GM21381 (cell line): ENCODE data around the gene RFX1.
"Not testable (repeated sequence)": the region's sequence is repeated elsewhere in the genome, so short reads cannot be mapped to it uniquely, and the experiment has no call there.

Source experiments
- ATAC-seq: cut with Tn5 transposase; IDR thresholded peaks from one replicate; pipeline ENCODE4 v1.9.1; 2021; ENCODE audit warnings: mild to moderate bottlenecking, moderate library complexity; ENCODE audit not compliant: unreplicated experiment

RFX1 gene

DNA sequence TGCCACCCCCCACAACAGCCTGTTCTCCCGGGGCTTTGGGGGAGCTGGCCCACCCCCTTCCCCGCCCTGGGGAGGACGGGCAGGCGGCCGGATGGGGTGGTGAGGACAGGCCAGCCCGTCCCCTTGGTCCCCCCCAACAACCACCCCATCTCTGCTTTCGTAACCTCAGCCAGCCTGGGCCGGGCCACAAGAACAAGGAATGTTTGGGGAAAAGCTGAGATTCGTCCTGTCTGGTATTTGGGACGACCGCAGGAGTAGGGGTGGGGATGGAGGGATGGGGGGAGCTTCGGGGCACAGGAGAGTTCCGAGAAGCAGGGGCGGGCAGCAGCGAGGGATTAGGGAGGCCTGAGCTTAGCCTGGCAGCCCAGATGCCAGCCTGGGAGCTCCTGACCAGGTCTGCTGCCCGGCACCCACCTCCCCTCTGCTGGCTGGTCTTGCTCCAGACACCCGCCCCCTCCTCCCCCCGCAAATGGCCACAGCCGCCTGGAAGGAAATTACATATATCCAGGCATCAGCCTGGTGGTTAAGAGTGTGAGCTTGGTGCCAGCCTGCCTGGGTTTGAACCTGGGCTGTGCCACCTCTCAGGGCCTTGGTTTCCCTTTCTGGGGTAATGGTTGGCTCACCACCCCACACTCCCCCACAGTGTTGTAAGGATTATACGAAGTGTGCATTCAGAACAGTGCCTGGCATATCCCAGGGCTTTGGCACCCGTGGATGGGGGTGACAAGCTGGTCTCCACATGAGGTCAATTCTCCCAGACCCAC, 67.6 kb downstream of the RFX1 start, which contains the start of gene PODNL1:
Gene PODNL1 (minus strand): TSS at position 117 of the 764 bp plus-strand sequence. CDS start 236 bp downstream, outside the sequence.
- ATAC-seq = no peak

DNA sequence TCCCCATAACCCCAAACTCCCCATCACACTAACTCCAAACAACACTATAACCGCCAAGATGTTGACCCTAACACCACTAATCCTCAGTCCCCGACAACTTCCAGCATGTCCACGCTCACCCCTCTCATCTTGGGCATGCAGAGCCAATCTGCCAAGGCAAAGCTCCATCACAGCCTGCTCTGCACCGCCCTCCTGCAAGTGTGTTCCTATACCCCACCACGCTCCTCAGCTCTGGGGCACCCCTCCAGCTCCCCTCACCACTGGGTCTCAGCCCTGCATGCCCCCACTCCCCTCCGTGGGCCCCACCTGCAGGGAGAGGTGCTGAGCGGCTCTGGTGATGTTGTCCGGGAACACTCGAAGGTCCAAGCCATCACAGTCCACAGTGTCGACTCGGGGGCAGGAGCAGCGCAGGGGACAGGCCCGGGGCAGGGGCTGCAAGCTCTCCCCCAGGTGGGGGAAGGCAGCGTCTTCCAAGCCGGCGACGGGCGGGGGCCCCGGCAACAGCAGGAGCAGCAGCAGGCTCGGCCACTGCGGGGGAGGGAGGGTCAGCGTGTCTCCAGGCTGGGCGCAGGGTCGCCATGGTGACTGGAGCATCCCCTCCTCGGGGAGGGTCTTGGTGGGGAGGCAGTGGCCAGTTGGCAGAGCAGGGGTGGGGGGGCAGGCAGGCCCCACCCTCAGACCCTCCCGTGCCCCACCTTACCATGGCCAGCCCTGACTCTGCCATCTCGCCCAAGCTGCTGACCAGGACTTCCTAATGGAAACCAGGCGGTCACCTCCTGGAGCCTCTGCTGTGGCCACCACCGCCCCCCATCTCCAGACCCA, 68.4 kb downstream of the RFX1 start:
- ATAC-seq = no peak

DNA sequence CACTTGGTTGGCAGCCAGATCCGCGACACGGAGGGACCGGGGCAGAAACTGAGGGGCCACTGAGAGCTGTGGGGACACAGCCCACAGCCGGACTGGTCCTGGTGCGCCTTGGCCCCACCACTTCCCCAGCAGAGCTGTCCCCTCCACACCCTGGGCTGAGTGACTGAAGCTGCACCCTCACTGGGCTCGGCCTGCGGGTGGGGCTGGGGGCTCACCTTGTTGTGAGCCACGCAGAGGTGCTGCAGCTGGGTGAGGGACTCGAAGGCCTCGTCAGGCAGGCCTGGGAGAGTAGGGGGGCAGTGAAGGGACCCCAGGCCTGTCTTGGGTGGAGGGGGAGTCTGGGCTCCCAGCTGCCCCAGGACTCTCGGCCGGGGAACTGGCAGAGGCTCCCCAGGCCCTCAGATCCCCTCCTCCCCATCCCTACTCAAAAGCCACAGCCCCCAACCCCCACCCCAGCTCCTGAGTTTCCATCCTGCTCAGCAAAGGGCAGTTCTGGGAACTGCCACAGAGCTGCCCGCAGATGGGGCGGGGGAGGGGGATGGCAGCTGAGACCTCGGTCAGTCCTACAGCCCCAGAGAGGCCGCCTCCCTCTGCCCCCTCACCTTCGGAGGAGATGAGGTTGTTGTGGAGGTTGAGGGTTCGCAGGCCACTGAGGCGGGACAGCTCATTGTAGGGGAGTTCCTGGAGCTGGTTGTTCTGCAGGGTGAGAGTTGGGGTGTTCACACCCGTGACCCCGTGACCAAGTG, 70.2 kb downstream of the RFX1 start:
- ATAC-seq = no peak

DNA sequence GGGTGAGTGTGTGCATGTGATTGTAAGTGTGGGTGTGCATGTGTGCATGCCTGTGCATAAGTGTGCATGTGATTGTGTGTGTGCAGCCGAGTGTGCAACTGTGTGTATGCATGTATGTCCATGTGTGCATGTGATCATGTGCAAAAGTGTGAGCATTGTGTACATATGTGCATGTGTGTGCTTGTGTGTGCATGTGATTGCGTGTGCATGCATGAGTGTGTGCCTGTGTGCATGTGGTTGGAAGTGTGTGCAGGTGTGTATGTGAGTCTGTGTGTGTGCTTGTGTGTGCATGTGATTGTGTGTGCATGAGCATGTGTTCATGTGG, 71.4 kb downstream of the RFX1 start:
- ATAC-seq = no peak

DNA sequence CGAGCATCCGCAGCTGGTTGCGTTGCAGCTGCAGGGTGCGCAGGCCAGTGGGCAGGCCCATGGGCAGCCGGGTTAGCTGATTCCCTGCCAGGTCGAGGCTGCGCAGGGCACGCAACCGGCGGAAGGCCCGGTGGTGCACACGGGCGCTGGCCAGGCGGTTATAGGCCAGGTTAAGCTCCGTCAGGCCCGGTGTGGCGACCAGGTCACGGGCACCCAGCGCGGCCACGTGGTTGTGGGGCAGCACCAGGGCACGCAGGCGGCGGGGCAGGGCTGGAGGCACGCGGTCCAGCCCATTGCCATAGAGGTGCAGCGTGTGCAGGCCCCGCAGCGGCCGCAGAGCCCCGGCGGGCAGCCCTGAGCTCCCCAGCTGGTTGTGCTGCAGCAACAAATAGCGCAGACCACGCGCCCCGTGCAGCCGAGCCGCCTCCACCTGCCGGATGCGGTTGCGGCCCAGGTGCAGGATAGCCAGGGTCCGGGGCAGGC, 73.2 kb downstream of the RFX1 start:
- no peak for ATAC-seq

DNA sequence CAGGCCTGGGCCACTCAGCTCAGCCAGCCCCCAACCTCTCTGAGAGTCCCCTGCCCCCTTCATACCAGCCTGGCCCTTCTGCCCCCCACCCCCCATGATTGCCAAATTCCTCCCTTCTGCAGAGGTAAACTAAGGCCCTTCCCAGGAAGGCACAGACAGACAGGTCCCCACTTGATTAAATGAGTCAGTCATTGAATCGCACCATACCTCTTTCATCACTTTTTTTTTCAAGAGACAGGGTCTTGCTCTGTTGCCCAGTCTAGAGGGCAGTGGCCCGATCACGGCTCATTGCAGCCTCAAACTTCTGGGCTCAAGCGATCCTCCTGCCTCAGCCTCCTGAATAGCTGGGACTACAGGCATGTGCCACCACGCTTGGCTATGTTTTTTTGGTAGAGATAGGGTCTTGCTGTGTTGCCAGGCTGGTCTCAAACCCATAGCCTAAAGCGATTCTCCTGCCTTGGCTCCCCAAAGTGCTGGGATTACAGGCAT, 73.9 kb downstream of the RFX1 start:
- ATAC-seq = no peak

DNA sequence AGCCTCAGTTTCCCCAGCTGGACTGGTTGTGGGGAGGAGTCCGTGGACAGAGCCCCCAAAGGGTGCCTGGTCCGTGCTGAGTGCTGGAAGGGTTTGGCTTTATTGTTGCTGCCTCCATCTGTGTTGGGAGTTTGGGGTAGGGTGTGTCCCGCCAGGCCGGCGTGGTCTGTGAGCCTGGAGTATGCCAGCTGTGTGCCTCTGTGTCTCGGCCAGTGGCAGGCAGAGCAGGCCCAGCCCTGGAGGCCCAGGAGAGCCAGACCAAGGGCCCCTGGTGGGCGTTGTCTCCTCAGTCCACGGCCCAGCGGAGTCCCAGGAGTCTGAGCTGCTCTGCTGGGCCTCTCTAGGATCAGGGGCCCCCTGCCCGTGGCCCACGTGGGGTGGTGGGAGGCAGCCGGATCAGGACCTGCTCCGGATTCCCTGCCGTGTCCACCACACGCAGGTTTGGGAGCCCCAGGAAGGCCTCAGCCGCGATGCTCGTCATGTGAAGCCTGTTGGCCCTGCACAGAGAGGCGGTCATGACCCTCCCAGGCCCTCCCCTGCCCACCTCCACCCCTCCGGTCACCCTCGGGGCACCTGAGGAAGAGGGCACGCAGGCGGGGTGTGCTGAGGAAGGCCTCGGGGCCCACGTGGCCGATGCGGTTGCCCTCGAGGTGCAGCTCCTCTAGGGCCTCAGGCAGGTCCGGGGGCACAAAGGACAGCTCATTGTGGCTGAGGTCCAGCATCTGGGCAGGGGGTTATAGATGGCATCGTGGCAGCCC, 74.5 kb downstream of the RFX1 start:
- no peak for ATAC-seq

DNA sequence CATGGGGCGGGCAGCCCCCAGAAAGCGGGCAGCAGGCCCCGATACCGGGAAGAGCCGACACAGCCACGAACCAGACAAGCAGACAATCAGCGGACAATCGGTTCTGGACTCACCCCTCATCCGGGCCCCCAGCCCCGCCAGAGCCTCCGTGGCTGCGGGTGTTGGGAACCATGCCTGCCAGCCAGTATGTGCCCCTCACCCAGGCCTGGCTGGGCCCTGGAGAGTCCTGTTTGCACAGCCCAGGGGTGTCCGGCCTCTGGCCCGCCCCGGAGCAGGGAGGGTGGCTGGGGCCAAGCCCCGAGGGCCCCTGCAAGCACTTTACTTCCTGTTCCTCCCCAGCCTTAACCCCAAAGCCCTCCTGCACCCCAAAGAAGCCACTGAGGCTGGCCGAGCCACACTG, 75.7 kb downstream of the RFX1 start:
- ATAC-seq = no peak

DNA sequence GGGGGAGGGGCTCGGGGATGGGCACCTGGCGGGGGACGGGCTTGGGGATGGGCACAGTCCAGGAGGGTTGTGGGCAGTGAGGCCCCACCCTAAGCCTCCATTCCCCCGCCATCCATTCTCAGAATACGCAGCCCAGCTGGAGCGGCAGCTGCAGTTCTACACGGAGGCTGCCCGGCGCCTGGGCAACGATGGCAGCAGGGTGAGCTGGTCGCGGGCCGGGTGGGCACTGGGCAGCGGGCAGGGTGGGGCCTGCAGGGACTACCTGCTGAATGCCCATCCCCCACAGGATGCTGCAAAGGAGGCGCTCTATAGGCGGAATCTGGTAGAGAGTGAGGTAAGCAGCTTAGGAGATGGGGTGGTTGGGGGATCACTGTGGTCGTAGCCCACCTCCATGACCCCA, 76.2 kb downstream of the RFX1 start:
- ATAC-seq = no peak

DNA sequence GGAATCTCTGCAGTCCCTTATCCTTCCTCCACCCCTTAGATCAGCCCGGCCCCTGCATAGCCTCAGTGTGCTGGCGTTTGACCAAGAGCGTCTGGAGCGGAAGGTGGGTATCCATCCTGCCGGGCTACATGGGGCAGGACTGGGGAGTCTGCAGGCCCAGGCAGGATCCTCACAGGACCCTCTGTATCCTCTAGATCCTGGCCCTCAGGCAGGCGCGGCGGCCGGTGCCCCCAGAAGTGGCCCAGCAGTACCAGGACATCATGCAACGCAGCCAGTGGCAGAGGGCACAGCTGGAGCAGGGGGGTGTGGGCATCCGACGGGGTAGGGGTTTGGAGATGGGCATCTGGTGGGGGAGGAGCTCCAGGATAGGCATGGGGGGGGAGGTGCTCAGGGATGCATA, 76.8 kb downstream of the RFX1 start:
- ATAC-seq = no peak

DNA sequence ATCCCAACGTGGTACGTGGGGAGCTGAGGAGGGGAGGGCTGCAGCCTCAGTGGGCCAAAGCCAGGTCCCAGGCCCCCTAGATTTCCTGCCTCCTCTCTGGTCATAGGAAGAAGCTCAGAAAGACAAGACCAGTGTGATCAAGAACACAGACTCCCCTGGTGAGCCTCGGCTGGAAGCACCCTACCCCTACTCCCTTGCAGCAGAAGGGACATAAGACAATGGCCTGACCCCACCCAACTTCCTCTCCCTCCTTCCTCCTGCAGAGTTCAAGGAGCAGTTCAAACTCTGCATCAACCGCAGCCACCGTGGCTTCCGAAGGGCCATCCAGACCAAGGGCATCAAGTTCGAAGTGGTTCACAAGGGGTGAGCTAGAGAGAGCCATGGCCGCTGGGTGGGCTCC, 79.4 kb downstream of the RFX1 start:
- no peak for ATAC-seq

DNA sequence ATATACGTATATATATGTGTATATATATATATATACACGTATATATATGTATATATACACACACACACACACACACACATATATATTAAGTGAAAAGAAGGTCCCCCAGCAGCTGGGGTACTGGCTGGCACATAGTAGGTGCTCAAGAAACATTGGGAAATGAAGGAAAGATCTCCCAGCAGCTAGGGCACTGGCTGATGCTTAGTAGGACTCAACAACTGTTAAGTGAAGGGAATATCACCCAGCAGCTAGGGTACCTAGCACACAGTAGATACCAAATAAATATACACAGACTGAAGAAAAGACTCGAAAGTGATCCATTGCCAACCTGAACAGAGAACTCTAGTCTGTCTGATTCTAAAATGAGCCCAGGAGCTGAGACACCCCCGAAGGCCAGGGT, 80.1 kb downstream of the RFX1 start:
- no peak for ATAC-seq

DNA sequence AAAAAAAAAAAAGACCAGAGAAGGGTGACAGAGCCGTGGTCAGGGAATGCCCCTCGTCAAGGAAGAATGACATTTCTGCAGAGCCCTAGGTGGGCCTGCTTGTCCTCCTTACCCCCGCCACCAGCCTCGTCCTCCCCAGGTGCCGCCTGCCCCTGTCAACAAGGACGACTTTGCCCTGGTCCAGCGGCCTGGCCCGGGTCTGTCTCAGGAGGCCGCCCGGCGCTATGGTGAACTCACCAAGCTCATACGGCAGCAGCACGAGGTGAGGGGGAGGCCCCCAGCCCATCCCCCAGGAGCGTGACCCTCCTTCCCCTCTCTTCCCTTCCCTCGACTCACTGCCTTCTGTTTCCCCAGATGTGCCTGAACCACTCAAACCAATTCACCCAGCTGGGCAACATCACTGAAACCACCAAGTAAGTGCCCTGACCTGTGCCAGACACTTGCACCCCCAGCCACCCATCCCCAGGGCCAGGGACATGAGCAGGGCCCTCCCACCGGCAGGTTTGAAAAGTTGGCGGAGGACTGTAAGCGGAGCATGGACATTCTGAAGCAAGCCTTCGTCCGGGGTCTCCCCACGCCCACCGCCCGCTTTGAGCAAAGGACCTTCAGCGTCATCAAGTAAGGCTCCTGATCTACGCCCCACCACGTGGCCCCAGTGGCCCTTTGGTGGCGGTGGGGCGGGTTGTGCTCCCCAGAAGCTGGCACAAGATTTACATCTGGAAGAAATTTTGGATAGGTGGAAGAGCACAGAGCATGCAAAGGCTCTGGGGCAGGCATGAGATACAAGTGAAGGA, 82.7 kb downstream of the RFX1 start:
- ATAC-seq = no peak

DNA sequence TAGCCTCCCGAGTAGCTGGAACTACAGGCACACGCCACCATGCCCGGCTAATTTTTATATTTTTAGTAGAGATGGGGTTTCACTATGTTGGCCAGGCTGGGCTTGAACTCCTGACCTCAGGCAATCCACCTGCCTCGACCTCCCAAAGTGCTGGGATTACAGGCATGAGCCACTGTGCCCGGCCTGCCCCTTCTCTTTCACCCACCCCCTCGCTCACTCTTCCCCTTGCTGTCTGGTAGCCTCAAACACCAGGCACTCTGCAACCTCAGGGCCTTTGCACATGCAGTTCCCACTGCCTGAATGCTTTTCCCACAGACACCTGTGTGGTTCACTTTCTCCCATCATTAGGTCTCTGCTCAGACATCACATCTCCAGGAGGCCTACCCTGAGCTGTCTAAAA, 84.0 kb downstream of the RFX1 start:
- not testable (repeated sequence) for ATAC-seq

DNA sequence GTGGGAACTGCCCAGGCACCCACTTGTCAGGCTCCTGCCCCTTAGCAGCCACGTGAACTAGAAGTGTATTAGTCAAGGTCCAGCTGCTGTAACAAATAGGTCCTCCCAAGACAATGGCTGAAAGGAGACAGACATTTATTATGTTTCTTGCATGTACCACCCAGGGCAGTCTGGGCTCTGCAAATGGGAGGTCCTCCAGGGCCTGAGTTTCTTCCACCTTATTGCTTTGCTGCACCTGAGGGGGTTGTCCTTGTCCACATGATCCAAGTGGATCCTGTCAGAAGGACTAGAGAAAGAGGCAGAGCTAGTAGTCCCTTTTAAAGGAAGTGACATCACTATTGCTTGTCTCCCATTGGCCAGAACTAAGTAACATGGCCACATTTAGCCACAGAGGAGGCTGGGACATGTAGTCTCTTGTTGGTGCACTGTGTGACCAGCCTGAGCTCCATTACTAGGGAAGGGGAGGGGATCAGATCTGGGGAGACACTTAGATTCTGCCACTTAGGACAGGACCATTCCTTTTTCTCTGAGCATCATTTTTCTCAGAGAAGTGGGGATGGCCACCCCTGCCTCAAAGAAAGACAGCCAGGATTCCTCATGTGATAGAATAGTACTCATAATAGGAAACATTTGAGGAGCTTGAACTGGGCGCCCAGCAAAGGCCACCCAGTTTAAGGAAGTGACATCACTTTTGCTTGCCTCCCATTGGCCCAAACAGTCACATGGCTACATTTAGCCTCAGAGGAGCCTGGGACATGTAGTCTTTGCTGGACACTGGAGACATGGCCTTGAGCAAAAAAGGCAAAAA, 85.0 kb downstream of the RFX1 start:
- no peak for ATAC-seq

DNA sequence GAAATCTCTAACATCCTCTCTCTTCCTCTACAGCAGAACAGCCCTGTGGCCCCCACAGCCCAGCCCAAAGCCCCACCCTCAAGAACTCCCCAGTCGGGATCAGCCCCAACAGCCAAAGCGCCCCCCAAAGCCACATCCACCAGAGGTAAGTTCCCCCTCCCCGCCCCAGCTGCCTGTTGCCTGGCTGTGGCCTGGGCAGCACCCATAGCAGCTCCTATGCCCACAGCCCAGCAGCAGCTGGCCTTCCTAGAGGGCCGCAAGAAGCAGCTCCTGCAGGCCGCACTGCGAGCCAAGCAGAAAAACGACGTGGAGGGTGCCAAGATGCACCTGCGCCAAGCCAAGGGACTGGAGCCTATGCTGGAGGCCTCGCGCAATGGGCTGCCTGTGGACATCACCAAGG, 85.6 kb downstream of the RFX1 start:
- ATAC-seq = no peak

DNA sequence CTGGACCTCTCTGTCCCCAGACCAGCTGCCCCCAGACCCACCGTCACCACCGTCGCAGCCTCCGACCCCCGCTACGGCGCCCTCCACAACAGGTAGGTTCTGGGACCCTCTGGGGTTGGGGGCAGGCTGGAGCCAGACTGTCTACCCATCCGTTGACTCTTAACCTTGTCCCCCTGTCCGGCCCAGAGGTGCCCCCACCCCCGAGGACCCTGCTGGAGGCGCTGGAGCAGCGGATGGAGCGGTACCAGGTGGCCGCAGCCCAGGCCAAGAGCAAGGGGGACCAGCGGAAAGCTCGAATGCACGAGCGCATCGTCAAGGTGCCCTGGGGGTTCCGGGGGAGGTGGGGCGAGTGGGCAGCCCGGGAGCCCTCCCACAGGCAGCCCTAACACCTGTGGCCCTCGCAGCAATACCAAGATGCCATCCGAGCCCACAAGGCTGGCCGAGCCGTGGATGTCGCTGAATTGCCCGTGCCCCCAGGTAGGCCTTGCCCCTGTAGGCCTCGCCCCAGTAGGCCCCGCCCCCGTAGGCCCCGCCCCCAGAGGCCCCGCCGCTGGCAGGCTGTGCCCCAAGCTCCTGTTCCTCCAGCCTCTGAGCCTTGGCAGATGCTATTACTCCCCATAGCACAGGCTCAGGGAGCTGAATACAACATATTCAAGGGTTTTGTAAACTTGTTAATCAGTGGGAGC, 87.3 kb downstream of the RFX1 start:
- ATAC-seq = no peak

DNA sequence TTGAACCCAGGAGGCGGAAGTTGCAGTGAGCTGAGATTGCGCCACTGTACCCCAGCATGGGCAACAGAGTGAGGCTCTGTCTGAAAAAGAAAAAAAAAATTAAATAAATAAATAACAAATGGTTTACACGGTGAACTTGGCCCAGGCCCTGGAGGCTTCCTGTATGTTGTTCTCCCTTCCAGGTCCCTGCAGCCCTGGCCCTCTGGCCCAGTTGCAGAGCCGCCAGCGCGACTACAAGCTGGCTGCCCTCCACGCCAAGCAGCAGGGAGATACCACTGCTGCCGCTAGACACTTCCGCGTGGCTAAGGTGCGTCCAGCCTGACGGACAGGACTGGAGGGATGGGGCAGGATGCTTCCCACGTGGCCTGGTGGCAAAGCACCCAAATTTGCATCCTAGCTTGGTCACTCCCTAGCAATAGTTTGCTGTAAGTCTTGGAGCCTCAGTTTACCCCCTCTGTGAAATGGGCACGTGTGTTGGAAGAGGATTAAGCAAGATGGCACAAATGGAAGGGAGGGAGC, 88.2 kb downstream of the RFX1 start:
- ATAC-seq = no peak
